Vagina (tissue), 2 donors: ENCODE measurements around the gene COBL. TPM values are rescaled to one million over a fixed set of nuclear protein-coding genes. Genes with fewer than 3 reads are reported as not detected.
"Not testable (repeated sequence)": the region's sequence is repeated elsewhere in the genome, so short reads cannot be mapped to it uniquely, and the experiment has no call there.

ENCODE experiments used
- DNase-seq, 2 donors: peaks; one replicate each; pipeline ENCODE4 v3.0.0-alpha.2; 2017; ENCODE audit errors: extremely low spot score in 2 of 2
- H3K27ac ChIP-seq: fragments of 200-600 bp; sonication (generic); one replicate; pipeline ENCODE4 v1.5.1; 2019
- H3K27me3 ChIP-seq: fragments of 200-600 bp; sonication (generic); one replicate; pipeline ENCODE4 v1.5.1; 2019
- H3K36me3 ChIP-seq, 2 donors: fragments of 200-600 bp; sonication (generic); one replicate each; pipeline ENCODE4 v1.5.1; 2017 to 2019
- H3K4me1 ChIP-seq: fragments of 200-600 bp; sonication (generic); one replicate; pipeline ENCODE4 v1.5.1; 2019
- H3K4me3 ChIP-seq, 2 donors: fragments of 200-600 bp; sonication (generic); 1 replicate in 1 of 2; 2 replicates in 1 of 2; pipeline ENCODE4 v1.5.1; 2016 to 2019
- H3K9me3 ChIP-seq: fragments of 200-600 bp; sonication (generic); one replicate; pipeline ENCODE4 v1.5.1; 2019
- CTCF ChIP-seq, 3 experiments: fragments of 450-650 bp in 2 of 3; fragments of 200-600 bp in 1 of 3; sonication (generic) in 1 of 3; IDR thresholded peaks; one replicate each; pipeline ENCODE4 v1.5.1; 2017 to 2019; ENCODE audit warnings: antibody characterized with exemption in 3 of 3, mild to moderate bottlenecking in 2 of 3, moderate library complexity in 2 of 3
- POLR2A ChIP-seq, 2 donors: fragments of 450-650 bp; IDR thresholded peaks; one replicate each; pipeline ENCODE4 v1.6.1; 2017; ENCODE audit warnings: antibody characterized with exemption in 2 of 2, mild to moderate bottlenecking in 2 of 2, moderate library complexity in 2 of 2
- POLR2AphosphoS5 ChIP-seq, 2 donors: sonication (generic); formaldehyde crosslinking; IDR thresholded peaks; one replicate each; pipeline ENCODE4 v1.9.0; 2017; ENCODE audit warnings: antibody characterized with exemption in 2 of 2, mild to moderate bottlenecking in 2 of 2, low read depth in 1 of 2; ENCODE audit not compliant: insufficient read depth in 1 of 2
- intact Hi-C: fragments of 100-400 bp; cut with DNase I; formaldehyde crosslinking; loops from one replicate; pipeline ENCODE4 v1.15.1; 2023
- total RNA-seq: library from RNA; depleted of rRNA; stranded (reverse); fragments of >200 nt; gene quantifications from one replicate; pipeline ENCODE4 v1.2.3, GENCODE V29; 2016

The COBL gene
- total RNA-seq, 1 donor from 2014 or later: 9.3 TPM

- H3K9me3 ChIP-seq: no peaks in the 10 kb centered on the region
- H3K36me3 ChIP-seq: no peaks in the 10 kb centered on the region
- peak in 1 of 2 donors; percentile 64 for DNase-seq
- H3K27ac ChIP-seq: no peak overlapping the region
- TF ChIP-seq CTCF (IDR thresholded peaks at IDR 0.05) (no peak), POLR2AphosphoS5 (IDR thresholded peaks at IDR 0.05; ENCODE audit: insufficient read depth in 1 of 2, low read depth in 1 of 2) (no peak), POLR2A (IDR thresholded peaks at IDR 0.05) (no peak)
- H3K4me3 ChIP-seq: no peak overlapping the region
- no peaks in the 10 kb centered on the region for H3K27me3 ChIP-seq
- H3K4me1 ChIP-seq: no peaks in the 10 kb centered on the region
- intact Hi-C loops: no loop called here
Measured at GRCh38 chr7:51217804-51218203, 98.8 kb downstream of the COBL start.

GRCh38 chr7:51214098-51214497 lies 102.5 kb downstream of the COBL start:
- no peak for DNase-seq
- no peak overlapping the region for H3K4me3 ChIP-seq
- H3K27ac ChIP-seq: no peak overlapping the region
- TF ChIP-seq POLR2AphosphoS5 (IDR thresholded peaks at IDR 0.05; ENCODE audit: insufficient read depth in 1 of 2, low read depth in 1 of 2): no peak
- no peak for TF ChIP-seq CTCF (IDR thresholded peaks at IDR 0.05)
- TF ChIP-seq POLR2A (IDR thresholded peaks at IDR 0.05): no peak
- intact Hi-C loops: no loop called here
- H3K27me3 ChIP-seq: no peaks in the 10 kb centered on the region
- no peaks in the 10 kb centered on the region for H3K9me3 ChIP-seq
- H3K4me1 ChIP-seq: no peaks in the 10 kb centered on the region
- no peaks in the 10 kb centered on the region for H3K36me3 ChIP-seq

GRCh38 chr7:51213618-51214017 lies 103.0 kb downstream of the COBL start:
- intact Hi-C loops: no loop called here
- no peak overlapping the region for H3K27ac ChIP-seq
- no peaks in the 10 kb centered on the region for H3K9me3 ChIP-seq
- no peaks in the 10 kb centered on the region for H3K4me1 ChIP-seq
- no peak for DNase-seq
- H3K27me3 ChIP-seq: no peaks in the 10 kb centered on the region
- no peak overlapping the region for H3K4me3 ChIP-seq
- TF ChIP-seq POLR2AphosphoS5 (IDR thresholded peaks at IDR 0.05; ENCODE audit: insufficient read depth in 1 of 2, low read depth in 1 of 2) (no peak), POLR2A (IDR thresholded peaks at IDR 0.05) (no peak), CTCF (IDR thresholded peaks at IDR 0.05) (no peak)
- H3K36me3 ChIP-seq: no peaks in the 10 kb centered on the region

- H3K27ac ChIP-seq: no peak overlapping the region
- no peaks in the 10 kb centered on the region for H3K9me3 ChIP-seq
- H3K36me3 ChIP-seq: no peaks in the 10 kb centered on the region
- H3K4me3 ChIP-seq: no peak overlapping the region
- H3K4me1 ChIP-seq: no peaks in the 10 kb centered on the region
- no peaks in the 10 kb centered on the region for H3K27me3 ChIP-seq
- peak in 1 of 2 donors; percentile 44 for DNase-seq
- intact Hi-C loops: no loop called here
- TF ChIP-seq POLR2A (IDR thresholded peaks at IDR 0.05): no peak
- no peak for TF ChIP-seq POLR2AphosphoS5 (IDR thresholded peaks at IDR 0.05; ENCODE audit: insufficient read depth in 1 of 2, low read depth in 1 of 2)
- TF ChIP-seq CTCF (IDR thresholded peaks at IDR 0.05): no peak
Measured at GRCh38 chr7:51210766-51211165, 105.8 kb downstream of the COBL start.

- TF ChIP-seq POLR2A (IDR thresholded peaks at IDR 0.05) (no peak), CTCF (IDR thresholded peaks at IDR 0.05) (no peak), POLR2AphosphoS5 (IDR thresholded peaks at IDR 0.05; ENCODE audit: insufficient read depth in 1 of 2, low read depth in 1 of 2) (no peak)
- DNase-seq: peak in 1 of 2 donors; percentile 77
- Histone ChIP-seq H3K4me3 (no peak overlapping the region), H3K27ac (no peak overlapping the region), H3K4me1 (no peaks in the 10 kb centered on the region), H3K36me3 (no peaks in the 10 kb centered on the region), H3K9me3 (no peaks in the 10 kb centered on the region), H3K27me3 (no peaks in the 10 kb centered on the region)
- intact Hi-C loops: no loop called here
Measured at GRCh38 chr7:51209426-51209825, 107.2 kb downstream of the COBL start.

- DNase-seq, intact Hi-C loops, H3K4me3 ChIP-seq, H3K4me1 ChIP-seq, H3K27me3 ChIP-seq, H3K36me3 ChIP-seq, H3K27ac ChIP-seq, H3K9me3 ChIP-seq: not testable (repeated sequence)
Measured at GRCh38 chr7:51208125-51208524, 108.5 kb downstream of the COBL start.
